ENCODE results near the gene LGALS3BP. TPM values are rescaled to one million over a fixed set of nuclear protein-coding genes. Genes with fewer than 3 reads are reported as not detected.

LGALS3BP gene
- total RNA-seq, 1 experiment from 2014 or later: 389 TPM

GRCh38 chr17:78997881-78998280 lies 18.2 kb upstream of the LGALS3BP start:
- Histone ChIP-seq H3K9me3 (ENCODE audit: control insufficient read depth in 1 of 2, insufficient read depth in 1 of 2, low read depth in 1 of 2, low read length in 2 of 2) (no peaks in the 10 kb centered on the region), H4K20me1 (ENCODE audit: insufficient read depth) (no peaks in the 10 kb centered on the region; the same call in 1 of the 2 replicates), H3K27ac (ENCODE audit: low read depth, low read length) (no peak overlapping the region; the same call in 1 of the 2 replicates), H3K9me2 (ENCODE audit: insufficient read depth) (no peaks in the 10 kb centered on the region), H3K4me1 (ENCODE audit: control insufficient read depth in 1 of 2, insufficient read depth in 2 of 2, low read length in 2 of 2) (no peaks in the 10 kb centered on the region), H3K4me2 (ENCODE audit: low read length) (no peak overlapping the region), H3K9ac (ENCODE audit: low read length) (no peak overlapping the region), H3K79me2 (ENCODE audit: insufficient read depth, low read length) (peaks cover 76% of the 10 kb centered on the region), H3K4me3 (replicated peaks in 1 of 2; ENCODE audit: low read depth in 1 of 2, low read length in 2 of 2) (no peak overlapping the region), H3K27me3 (ENCODE audit: insufficient read depth, low read length) (no peaks in the 10 kb centered on the region), H3K36me3 (ENCODE audit: control insufficient read depth in 1 of 2, insufficient read depth in 2 of 2, low read length in 2 of 2) (peaks cover 36 to 59% of the 10 kb centered on the region in 2 experiments; a peak in 3 of 4 replicates), H2AFZ (ENCODE audit: low read depth, low read length, poor library complexity, severe bottlenecking) (no peak overlapping the region)
- DNase-seq (ENCODE audit: low read depth, low spot score): no peak
- TF ChIP-seq POLR2AphosphoS5 (IDR thresholded peaks at IDR 0.05; ENCODE audit: low read depth, low read length) (no peak), SRF (IDR thresholded peaks at IDR 0.05; ENCODE audit: low read depth) (no peak), YY1 (IDR thresholded peaks at IDR 0.05; ENCODE audit: extremely low read depth, insufficient replicate concordance, low read depth, low read length) (no peak), RAD21 (IDR thresholded peaks at IDR 0.05; ENCODE audit: low read depth) (no peak), SIN3A (IDR thresholded peaks at IDR 0.05; ENCODE audit: low read depth) (no peak), POLR2A (IDR thresholded peaks at IDR 0.05; ENCODE audit: borderline replicate concordance, extremely low read depth, insufficient read depth, insufficient read length) (no peak), ZFX (IDR thresholded peaks at IDR 0.05) (no peak), CBX3 (IDR thresholded peaks at IDR 0.05; ENCODE audit: low read depth) (no peak), CEBPB (IDR thresholded peaks at IDR 0.05; ENCODE audit: low read depth) (no peak), FOSL1 (IDR thresholded peaks at IDR 0.05; ENCODE audit: low read depth) (no peak), TCF7L2 (IDR thresholded peaks at IDR 0.05; ENCODE audit: borderline replicate concordance, extremely low read depth, insufficient read depth, insufficient read length) (no peak)
- TF ChIP-seq, protein P1, sequence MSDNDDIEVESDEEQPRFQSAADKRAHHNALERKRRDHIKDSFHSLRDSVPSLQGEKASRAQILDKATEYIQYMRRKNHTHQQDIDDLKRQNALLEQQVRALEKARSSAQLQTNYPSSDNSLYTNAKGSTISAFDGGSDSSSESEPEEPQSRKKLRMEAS (IDR thresholded peaks at IDR 0.05): no peak
- no TSS peak for BruUV-seq (replicated peaks)
- CTCF ChIA-PET: no interaction called here
- intact Hi-C loops (cut with micrococcal nuclease): no loop called here
- RAD21 ChIA-PET (ENCODE audit: low non-redundant PET in 1 of 2, low total read pairs in 2 of 2, uncharacterized antibody in 2 of 2, unreplicated experiment in 2 of 2): no interaction called here
- ATAC-seq: no peak
- POLR2A ChIA-PET: no interaction called here

DNA sequence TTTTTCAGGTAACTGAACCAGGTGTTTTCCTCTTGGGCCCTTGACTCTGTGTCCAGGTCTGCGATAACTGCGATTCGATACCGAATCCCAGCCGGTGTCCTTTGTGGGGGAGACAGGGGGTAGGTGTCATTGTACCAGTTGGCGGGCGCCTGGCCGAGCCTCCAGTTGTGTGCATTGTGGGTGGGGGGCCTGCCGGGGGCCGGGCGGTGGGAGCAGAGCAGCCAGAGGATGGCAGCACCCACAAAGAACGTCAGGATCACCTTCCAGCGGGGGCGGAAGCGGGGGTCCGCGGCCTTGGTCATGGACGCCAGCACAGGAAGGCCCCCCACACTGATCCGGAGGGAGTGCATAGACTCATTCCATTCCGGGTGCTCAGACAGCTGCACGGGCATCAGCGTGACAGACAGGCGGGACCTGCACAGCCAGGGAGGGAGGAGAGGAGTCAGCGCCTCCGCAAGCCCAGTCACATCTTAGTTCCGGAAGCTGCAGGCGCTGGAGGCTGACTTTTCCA lies 17.6 kb upstream of the LGALS3BP start:
- H3K9me3 ChIP-seq (ENCODE audit: control insufficient read depth in 1 of 2, insufficient read depth in 1 of 2, low read depth in 1 of 2, low read length in 2 of 2): no peaks in the 10 kb centered on the region
- H2AFZ ChIP-seq (ENCODE audit: low read depth, low read length, poor library complexity, severe bottlenecking): no peak overlapping the region
- intact Hi-C loops (cut with micrococcal nuclease): no loop called here
- H3K79me2 ChIP-seq (ENCODE audit: insufficient read depth, low read length): peaks cover 76% of the 10 kb centered on the region
- ChIA-PET CTCF (no interaction called here), RAD21 (ENCODE audit: low non-redundant PET in 1 of 2, low total read pairs in 2 of 2, uncharacterized antibody in 2 of 2, unreplicated experiment in 2 of 2) (no interaction called here), POLR2A (no interaction called here)
- no peak overlapping the region for H3K27ac ChIP-seq (ENCODE audit: low read depth, low read length)
- H3K36me3 ChIP-seq (ENCODE audit: control insufficient read depth in 1 of 2, insufficient read depth in 2 of 2, low read length in 2 of 2): peaks cover 39 to 60% of the 10 kb centered on the region in 2 experiments; a peak in 3 of 4 replicates
- no TSS peak for BruUV-seq (replicated peaks)
- no peak overlapping the region for H3K4me3 ChIP-seq (replicated peaks in 1 of 2; ENCODE audit: low read depth in 1 of 2, low read length in 2 of 2)
- no peaks in the 10 kb centered on the region for H3K4me1 ChIP-seq (ENCODE audit: control insufficient read depth in 1 of 2, insufficient read depth in 2 of 2, low read length in 2 of 2)
- H3K27me3 ChIP-seq (ENCODE audit: insufficient read depth, low read length): no peaks in the 10 kb centered on the region
- no peaks in the 10 kb centered on the region; the same call in 1 of the 2 replicates for H4K20me1 ChIP-seq (ENCODE audit: insufficient read depth)
- no peak for ATAC-seq
- H3K9ac ChIP-seq (ENCODE audit: low read length): no peak overlapping the region
- no peak overlapping the region for H3K4me2 ChIP-seq (ENCODE audit: low read length)
- H3K9me2 ChIP-seq (ENCODE audit: insufficient read depth): no peaks in the 10 kb centered on the region
- DNase-seq (ENCODE audit: low read depth, low spot score): no peak
- TF ChIP-seq CBX3 (IDR thresholded peaks at IDR 0.05; ENCODE audit: low read depth): no peak
- TF ChIP-seq SIN3A (IDR thresholded peaks at IDR 0.05; ENCODE audit: low read depth): no peak
- no peak for TF ChIP-seq POLR2A (IDR thresholded peaks at IDR 0.05; ENCODE audit: borderline replicate concordance, extremely low read depth, insufficient read depth, insufficient read length)
- TF ChIP-seq RAD21 (IDR thresholded peaks at IDR 0.05; ENCODE audit: low read depth): no peak
- no peak for TF ChIP-seq EZH2 (IDR thresholded peaks at IDR 0.05)
- no peak for TF ChIP-seq SRF (IDR thresholded peaks at IDR 0.05; ENCODE audit: low read depth)
- no peak for TF ChIP-seq TCF7L2 (IDR thresholded peaks at IDR 0.05; ENCODE audit: borderline replicate concordance, extremely low read depth, insufficient read depth, insufficient read length)
- no peak for TF ChIP-seq FOSL1 (IDR thresholded peaks at IDR 0.05; ENCODE audit: low read depth)
- TF ChIP-seq CTCF (IDR thresholded peaks at IDR 0.05 in 2 of 3, conservative IDR thresholded peaks at IDR 0.05 in 1 of 3; ENCODE audit: borderline replicate concordance in 1 of 3, insufficient read depth in 1 of 3, low read depth in 2 of 3, low read length in 2 of 3): no peak
- TF ChIP-seq SP1 (IDR thresholded peaks at IDR 0.05; ENCODE audit: low read depth): no peak
- TF ChIP-seq ATF3 (IDR thresholded peaks at IDR 0.05): no peak
- no peak for TF ChIP-seq ELF1 (IDR thresholded peaks at IDR 0.05; ENCODE audit: borderline replicate concordance, low read depth)
- TF ChIP-seq EGR1 (IDR thresholded peaks at IDR 0.05; ENCODE audit: low read depth): no peak
- TF ChIP-seq POLR2AphosphoS5 (IDR thresholded peaks at IDR 0.05; ENCODE audit: low read depth, low read length): no peak
